Measurements from ENCODE around the gene DTL.

DNA sequence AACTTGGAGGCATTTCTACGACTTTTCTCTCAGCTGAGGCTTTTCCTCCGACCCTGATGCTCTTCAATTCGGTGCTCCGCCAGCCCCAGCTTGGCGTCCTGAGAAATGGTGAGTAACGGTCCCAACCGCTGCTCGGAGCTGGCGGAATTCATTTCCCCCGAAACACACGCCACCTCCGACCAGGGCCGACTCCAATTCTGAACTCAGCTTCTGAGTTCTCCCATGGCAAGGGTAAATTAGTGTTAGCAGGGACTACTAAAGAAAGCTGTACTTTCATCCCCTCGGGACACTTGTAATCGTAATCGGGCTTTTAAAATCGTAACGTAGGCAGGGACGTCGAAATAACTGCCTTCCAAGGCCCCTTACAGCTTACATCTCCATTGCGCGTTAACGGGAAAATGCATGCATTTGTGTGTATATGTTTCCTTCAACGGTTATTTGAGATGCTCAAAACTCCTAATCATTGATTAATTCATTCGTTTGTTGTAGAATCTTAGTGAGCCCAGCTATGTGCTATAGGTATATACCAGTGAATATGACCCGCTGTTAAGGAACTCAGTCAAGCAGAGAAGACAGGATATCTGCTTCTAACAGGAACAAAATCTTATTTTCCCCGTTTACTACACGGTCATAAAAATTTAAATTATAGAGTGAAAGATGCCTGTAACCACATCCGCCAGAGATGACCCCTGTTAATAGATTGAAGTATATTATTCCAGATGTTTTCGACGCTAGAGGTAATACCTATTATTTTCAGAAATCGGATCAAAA lies 472 bp downstream of the DTL start:
- TF ChIP-seq, protein P1, sequence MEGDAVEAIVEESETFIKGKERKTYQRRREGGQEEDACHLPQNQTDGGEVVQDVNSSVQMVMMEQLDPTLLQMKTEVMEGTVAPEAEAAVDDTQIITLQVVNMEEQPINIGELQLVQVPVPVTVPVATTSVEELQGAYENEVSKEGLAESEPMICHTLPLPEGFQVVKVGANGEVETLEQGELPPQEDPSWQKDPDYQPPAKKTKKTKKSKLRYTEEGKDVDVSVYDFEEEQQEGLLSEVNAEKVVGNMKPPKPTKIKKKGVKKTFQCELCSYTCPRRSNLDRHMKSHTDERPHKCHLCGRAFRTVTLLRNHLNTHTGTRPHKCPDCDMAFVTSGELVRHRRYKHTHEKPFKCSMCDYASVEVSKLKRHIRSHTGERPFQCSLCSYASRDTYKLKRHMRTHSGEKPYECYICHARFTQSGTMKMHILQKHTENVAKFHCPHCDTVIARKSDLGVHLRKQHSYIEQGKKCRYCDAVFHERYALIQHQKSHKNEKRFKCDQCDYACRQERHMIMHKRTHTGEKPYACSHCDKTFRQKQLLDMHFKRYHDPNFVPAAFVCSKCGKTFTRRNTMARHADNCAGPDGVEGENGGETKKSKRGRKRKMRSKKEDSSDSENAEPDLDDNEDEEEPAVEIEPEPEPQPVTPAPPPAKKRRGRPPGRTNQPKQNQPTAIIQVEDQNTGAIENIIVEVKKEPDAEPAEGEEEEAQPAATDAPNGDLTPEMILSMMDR (IDR thresholded peaks at IDR 0.05) = no peak
- TF ChIP-seq, protein P2, sequence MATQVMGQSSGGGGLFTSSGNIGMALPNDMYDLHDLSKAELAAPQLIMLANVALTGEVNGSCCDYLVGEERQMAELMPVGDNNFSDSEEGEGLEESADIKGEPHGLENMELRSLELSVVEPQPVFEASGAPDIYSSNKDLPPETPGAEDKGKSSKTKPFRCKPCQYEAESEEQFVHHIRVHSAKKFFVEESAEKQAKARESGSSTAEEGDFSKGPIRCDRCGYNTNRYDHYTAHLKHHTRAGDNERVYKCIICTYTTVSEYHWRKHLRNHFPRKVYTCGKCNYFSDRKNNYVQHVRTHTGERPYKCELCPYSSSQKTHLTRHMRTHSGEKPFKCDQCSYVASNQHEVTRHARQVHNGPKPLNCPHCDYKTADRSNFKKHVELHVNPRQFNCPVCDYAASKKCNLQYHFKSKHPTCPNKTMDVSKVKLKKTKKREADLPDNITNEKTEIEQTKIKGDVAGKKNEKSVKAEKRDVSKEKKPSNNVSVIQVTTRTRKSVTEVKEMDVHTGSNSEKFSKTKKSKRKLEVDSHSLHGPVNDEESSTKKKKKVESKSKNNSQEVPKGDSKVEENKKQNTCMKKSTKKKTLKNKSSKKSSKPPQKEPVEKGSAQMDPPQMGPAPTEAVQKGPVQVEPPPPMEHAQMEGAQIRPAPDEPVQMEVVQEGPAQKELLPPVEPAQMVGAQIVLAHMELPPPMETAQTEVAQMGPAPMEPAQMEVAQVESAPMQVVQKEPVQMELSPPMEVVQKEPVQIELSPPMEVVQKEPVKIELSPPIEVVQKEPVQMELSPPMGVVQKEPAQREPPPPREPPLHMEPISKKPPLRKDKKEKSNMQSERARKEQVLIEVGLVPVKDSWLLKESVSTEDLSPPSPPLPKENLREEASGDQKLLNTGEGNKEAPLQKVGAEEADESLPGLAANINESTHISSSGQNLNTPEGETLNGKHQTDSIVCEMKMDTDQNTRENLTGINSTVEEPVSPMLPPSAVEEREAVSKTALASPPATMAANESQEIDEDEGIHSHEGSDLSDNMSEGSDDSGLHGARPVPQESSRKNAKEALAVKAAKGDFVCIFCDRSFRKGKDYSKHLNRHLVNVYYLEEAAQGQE (IDR thresholded peaks at IDR 0.05; ENCODE audit: insufficient read depth in 1 of 2, low read depth in 2 of 2, low read length in 1 of 2) = no peak
